Measurements from ENCODE around the gene ERN1. TPM values are rescaled to one million over a fixed set of nuclear protein-coding genes. Genes with fewer than 3 reads are reported as not detected.

ERN1 gene
- polyA plus RNA-seq, 1 donor from 2014 or later: 2.3 TPM

DNA sequence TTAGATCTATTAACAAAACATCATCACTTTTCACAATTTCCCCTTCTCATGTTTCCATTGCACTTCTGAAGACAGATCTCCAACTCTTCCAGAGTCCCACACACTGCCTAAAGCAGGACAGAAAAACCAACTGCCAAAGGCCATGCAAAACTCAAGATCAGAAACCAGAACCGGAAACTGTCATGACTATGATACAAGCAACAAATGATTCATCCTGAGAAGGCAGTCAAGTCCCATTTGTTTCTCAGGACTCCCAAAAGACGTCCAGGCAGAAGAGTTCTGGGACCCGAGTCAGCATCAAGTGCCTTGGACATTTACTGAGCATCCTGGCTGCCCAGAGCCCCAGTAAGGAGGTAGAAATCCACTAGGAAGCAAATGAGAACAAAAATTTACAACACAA is 38.8 kb downstream of the ERN1 start:
- H3K4me3 ChIP-seq (ENCODE audit: low read length): no peak overlapping the region
- no peak for TF ChIP-seq RAD21 (conservative IDR thresholded peaks at IDR 0.05)
- TF ChIP-seq, protein P1, sequence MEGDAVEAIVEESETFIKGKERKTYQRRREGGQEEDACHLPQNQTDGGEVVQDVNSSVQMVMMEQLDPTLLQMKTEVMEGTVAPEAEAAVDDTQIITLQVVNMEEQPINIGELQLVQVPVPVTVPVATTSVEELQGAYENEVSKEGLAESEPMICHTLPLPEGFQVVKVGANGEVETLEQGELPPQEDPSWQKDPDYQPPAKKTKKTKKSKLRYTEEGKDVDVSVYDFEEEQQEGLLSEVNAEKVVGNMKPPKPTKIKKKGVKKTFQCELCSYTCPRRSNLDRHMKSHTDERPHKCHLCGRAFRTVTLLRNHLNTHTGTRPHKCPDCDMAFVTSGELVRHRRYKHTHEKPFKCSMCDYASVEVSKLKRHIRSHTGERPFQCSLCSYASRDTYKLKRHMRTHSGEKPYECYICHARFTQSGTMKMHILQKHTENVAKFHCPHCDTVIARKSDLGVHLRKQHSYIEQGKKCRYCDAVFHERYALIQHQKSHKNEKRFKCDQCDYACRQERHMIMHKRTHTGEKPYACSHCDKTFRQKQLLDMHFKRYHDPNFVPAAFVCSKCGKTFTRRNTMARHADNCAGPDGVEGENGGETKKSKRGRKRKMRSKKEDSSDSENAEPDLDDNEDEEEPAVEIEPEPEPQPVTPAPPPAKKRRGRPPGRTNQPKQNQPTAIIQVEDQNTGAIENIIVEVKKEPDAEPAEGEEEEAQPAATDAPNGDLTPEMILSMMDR (IDR thresholded peaks at IDR 0.05; ENCODE audit: poor library complexity, severe bottlenecking): no peak
- TF ChIP-seq MXI1 (conservative IDR thresholded peaks at IDR 0.05; ENCODE audit: poor library complexity, severe bottlenecking): no peak
- TF ChIP-seq POLR2AphosphoS5 (IDR thresholded peaks at IDR 0.05): no peak
- no peak for TF ChIP-seq EP300 (conservative IDR thresholded peaks at IDR 0.05; ENCODE audit: poor library complexity, severe bottlenecking)
- TF ChIP-seq SMC3 (conservative IDR thresholded peaks at IDR 0.05; ENCODE audit: poor library complexity): no peak
- TF ChIP-seq, protein P2, sequence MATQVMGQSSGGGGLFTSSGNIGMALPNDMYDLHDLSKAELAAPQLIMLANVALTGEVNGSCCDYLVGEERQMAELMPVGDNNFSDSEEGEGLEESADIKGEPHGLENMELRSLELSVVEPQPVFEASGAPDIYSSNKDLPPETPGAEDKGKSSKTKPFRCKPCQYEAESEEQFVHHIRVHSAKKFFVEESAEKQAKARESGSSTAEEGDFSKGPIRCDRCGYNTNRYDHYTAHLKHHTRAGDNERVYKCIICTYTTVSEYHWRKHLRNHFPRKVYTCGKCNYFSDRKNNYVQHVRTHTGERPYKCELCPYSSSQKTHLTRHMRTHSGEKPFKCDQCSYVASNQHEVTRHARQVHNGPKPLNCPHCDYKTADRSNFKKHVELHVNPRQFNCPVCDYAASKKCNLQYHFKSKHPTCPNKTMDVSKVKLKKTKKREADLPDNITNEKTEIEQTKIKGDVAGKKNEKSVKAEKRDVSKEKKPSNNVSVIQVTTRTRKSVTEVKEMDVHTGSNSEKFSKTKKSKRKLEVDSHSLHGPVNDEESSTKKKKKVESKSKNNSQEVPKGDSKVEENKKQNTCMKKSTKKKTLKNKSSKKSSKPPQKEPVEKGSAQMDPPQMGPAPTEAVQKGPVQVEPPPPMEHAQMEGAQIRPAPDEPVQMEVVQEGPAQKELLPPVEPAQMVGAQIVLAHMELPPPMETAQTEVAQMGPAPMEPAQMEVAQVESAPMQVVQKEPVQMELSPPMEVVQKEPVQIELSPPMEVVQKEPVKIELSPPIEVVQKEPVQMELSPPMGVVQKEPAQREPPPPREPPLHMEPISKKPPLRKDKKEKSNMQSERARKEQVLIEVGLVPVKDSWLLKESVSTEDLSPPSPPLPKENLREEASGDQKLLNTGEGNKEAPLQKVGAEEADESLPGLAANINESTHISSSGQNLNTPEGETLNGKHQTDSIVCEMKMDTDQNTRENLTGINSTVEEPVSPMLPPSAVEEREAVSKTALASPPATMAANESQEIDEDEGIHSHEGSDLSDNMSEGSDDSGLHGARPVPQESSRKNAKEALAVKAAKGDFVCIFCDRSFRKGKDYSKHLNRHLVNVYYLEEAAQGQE (IDR thresholded peaks at IDR 0.05; ENCODE audit: borderline replicate concordance): no peak
- TF ChIP-seq TAF1 (IDR thresholded peaks at IDR 0.05; ENCODE audit: low read depth): no peak
- no peak for TF ChIP-seq EZH2 (IDR thresholded peaks at IDR 0.05; ENCODE audit: borderline replicate concordance, insufficient read depth, low read length, poor library complexity, severe bottlenecking)

DNA sequence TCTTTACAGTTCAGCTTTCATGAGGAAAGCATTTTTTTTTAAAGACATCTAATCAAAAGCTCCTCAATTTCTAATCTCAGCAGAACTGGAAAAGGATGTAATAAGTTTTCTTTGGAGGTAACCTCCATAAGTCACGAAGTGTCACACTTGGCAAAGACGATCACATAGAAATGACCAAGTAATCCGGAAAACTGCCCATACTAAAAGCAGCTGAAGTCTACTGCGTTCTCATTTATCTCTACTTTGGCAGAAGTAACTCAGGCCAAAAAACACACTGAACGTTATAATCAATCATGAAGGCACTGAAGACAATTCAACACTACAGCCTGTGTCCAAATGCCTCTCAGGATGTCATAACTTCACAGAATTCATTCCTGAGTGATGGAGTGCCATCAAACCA is 39.8 kb downstream of the ERN1 start:
- Histone ChIP-seq H2AFZ (ENCODE audit: low read depth, low read length) (no peak overlapping the region), H3K9me2 (ENCODE audit: insufficient read depth, low read length) (no peaks in the 10 kb centered on the region), H3K4me2 (ENCODE audit: low read length) (no peak overlapping the region), H3K79me2 (replicated peaks; ENCODE audit: insufficient read depth, low read length) (no peaks in the 10 kb centered on the region), H3K27me3 (ENCODE audit: insufficient read depth, low read depth, low read length) (no peaks in the 10 kb centered on the region), H3F3A (ENCODE audit: insufficient read depth, low read length, poor library complexity, severe bottlenecking) (no peaks in the 10 kb centered on the region), H3K4me3 (ENCODE audit: low read length) (no peak overlapping the region), H3K9me3 (ENCODE audit: low read length) (no peaks in the 10 kb centered on the region), H4K20me1 (ENCODE audit: insufficient read depth) (no peaks in the 10 kb centered on the region), H3K36me3 (ENCODE audit: insufficient read depth, low read length) (no peaks in the 10 kb centered on the region), H3K9ac (ENCODE audit: low read length) (no peak overlapping the region), H3K27ac (ENCODE audit: low read length) (no peak overlapping the region)
- no peak for TF ChIP-seq MXI1 (conservative IDR thresholded peaks at IDR 0.05; ENCODE audit: poor library complexity, severe bottlenecking)
- no peak for TF ChIP-seq POLR2AphosphoS5 (IDR thresholded peaks at IDR 0.05)
- no peak for TF ChIP-seq EP300 (conservative IDR thresholded peaks at IDR 0.05; ENCODE audit: poor library complexity, severe bottlenecking)
- no peak for TF ChIP-seq EZH2 (IDR thresholded peaks at IDR 0.05; ENCODE audit: borderline replicate concordance, insufficient read depth, low read length, poor library complexity, severe bottlenecking)
- no peak for TF ChIP-seq RAD21 (conservative IDR thresholded peaks at IDR 0.05)
- TF ChIP-seq, protein P1 (IDR thresholded peaks at IDR 0.05; ENCODE audit: poor library complexity, severe bottlenecking): no peak
- TF ChIP-seq, protein P2 (IDR thresholded peaks at IDR 0.05; ENCODE audit: borderline replicate concordance): no peak
- no peak for TF ChIP-seq SMC3 (conservative IDR thresholded peaks at IDR 0.05; ENCODE audit: poor library complexity)
- TF ChIP-seq TAF1 (IDR thresholded peaks at IDR 0.05; ENCODE audit: low read depth): no peak

More for the DNA sequence above, 38.8 kb downstream of the ERN1 start:
- no peaks in the 10 kb centered on the region for H4K20me1 ChIP-seq (ENCODE audit: insufficient read depth)
- H3K27me3 ChIP-seq (ENCODE audit: insufficient read depth, low read depth, low read length): no peaks in the 10 kb centered on the region
- H3K36me3 ChIP-seq (ENCODE audit: insufficient read depth, low read length): no peaks in the 10 kb centered on the region
- H3K4me2 ChIP-seq (ENCODE audit: low read length): no peak overlapping the region
- no peaks in the 10 kb centered on the region for H3K9me2 ChIP-seq (ENCODE audit: insufficient read depth, low read length)
- no peaks in the 10 kb centered on the region for H3F3A ChIP-seq (ENCODE audit: insufficient read depth, low read length, poor library complexity, severe bottlenecking)
- no peak overlapping the region for H3K9ac ChIP-seq (ENCODE audit: low read length)
- no peak overlapping the region for H3K27ac ChIP-seq (ENCODE audit: low read length)
- H2AFZ ChIP-seq (ENCODE audit: low read depth, low read length): no peak overlapping the region
- no peaks in the 10 kb centered on the region for H3K79me2 ChIP-seq (replicated peaks; ENCODE audit: insufficient read depth, low read length)
- H3K9me3 ChIP-seq (ENCODE audit: low read length): no peaks in the 10 kb centered on the region

Measured in neural cell (in vitro differentiated cells).